NCI-H2029 treated with DMSO at 0.1 percent for 48 hours (cell line): ENCODE measurements around the gene MRTFA.
"Not testable (repeated sequence)": the region's sequence is repeated elsewhere in the genome, so short reads cannot be mapped to it uniquely, and the experiment has no call there.

Experiments
- DNase-seq: peaks from one replicate; lab custom pipeline; 2025; lab: John Stamatoyannopoulos, UW

MRTFA gene

GRCh38 chr22:40554023-40554422 is 82.5 kb downstream of the MRTFA start:
- DNase-seq, result not testable (repeated sequence)

- no peak for DNase-seq
Observed at GRCh38 chr22:40553014-40553554, 83.4 kb downstream of the MRTFA start.

GRCh38 chr22:40552070-40552469 is 84.4 kb downstream of the MRTFA start:
- no peak for DNase-seq

GRCh38 chr22:40547729-40548143 is 88.8 kb downstream of the MRTFA start:
- no peak for DNase-seq

- DNase-seq, result no peak
Observed at GRCh38 chr22:40544758-40545157, 91.8 kb downstream of the MRTFA start.

GRCh38 chr22:40542821-40543540 is 93.5 kb downstream of the MRTFA start:
- no peak for DNase-seq

GRCh38 chr22:40541300-40541699 is 95.2 kb downstream of the MRTFA start:
- no peak for DNase-seq

GRCh38 chr22:40540265-40540664 is 96.3 kb downstream of the MRTFA start:
- no peak for DNase-seq

- not testable (repeated sequence) for DNase-seq
Observed at GRCh38 chr22:40536149-40536548, 100.4 kb downstream of the MRTFA start.

GRCh38 chr22:40535642-40536041 is 100.9 kb downstream of the MRTFA start:
- DNase-seq, result no peak

- no peak for DNase-seq
Observed at GRCh38 chr22:40535189-40535512, 101.4 kb downstream of the MRTFA start.

GRCh38 chr22:40534379-40535188 is 101.9 kb downstream of the MRTFA start:
- no peak for DNase-seq

- DNase-seq, result no peak
Observed at GRCh38 chr22:40533712-40534378, 102.7 kb downstream of the MRTFA start.

GRCh38 chr22:40531951-40532900 is 104.3 kb downstream of the MRTFA start:
- DNase-seq, result no peak

- DNase-seq, result not testable (repeated sequence)
Observed at GRCh38 chr22:40530391-40530790, 106.1 kb downstream of the MRTFA start.

- DNase-seq, result no peak
Observed at GRCh38 chr22:40529821-40530220, 106.7 kb downstream of the MRTFA start.

GRCh38 chr22:40526960-40527359 is 109.6 kb downstream of the MRTFA start:
- no peak for DNase-seq

GRCh38 chr22:40525250-40525884 is 111.2 kb downstream of the MRTFA start:
- DNase-seq, result no peak

GRCh38 chr22:40524392-40525249 is 111.9 kb downstream of the MRTFA start:
- no peak for DNase-seq

- DNase-seq, result no peak
Observed at GRCh38 chr22:40522141-40522540, 114.4 kb downstream of the MRTFA start.
